Stimulated activated CD4-positive, alpha-beta T cell treated with anti-CD3 and anti-CD28 coated beads, Interleukin-2, amount 100 ng/mL, for 48 hours (primary cell): Measurements from ENCODE around the gene ACOX3.

Experiments
- DNase-seq, 2 donors: peaks; one replicate each; pipeline ENCODE4 v3.0.0-alpha.2; 2020

ACOX3 gene

DNA sequence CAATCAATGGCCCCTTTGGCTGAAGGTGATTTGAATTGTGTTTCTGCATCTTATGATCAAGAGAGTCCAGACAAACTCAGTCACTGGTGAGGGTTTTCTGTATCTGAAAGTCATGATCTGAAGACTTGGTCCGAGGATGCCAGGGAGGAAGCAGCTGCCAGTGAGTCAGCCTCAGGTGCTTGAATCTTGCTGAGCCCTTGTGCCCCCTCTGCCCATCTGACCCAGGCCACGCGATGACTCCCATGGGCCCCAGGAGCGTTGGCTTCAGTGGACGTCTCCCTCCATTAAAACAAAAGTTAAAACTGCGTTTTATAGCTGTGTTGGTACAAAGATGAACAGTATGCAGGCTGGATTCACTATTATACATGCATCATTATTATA, 109.0 kb downstream of the ACOX3 start:
- DNase-seq = no peak

DNA sequence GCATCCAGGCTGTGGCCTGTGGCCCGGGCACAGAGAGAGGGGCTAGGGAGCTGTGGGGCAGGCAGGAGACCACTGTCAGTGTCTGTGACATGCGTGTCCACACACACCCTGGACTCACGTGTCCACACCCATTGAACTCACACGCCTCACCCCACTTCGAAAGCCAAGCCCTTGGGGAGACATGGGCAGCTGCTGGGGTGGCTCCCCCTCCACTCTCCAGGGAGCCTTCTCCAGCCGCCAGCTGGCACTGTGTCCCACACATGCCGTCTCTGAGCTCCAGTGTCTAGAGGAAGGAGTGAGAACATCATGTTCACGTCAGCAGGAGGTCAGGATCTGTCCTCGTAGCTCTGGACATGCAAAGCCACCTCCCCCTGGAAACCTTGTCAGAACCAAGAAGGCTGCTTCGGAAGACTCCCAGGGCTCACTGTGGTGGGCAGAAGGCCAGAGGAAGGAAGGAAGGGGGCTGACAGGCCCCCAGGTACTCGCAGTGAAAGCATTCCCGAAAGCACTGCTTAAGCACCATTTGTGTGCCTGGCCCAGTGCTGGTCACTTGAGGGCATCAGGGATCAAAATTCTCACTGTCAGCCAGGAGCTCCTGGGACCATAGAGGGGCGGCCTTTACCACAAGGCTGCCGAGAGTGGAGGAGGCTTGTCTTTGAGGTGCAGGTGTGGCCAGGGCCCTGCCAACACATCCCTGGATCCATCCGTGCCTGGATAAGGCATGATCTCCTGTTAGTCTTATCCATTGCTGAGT, 109.5 kb downstream of the ACOX3 start:
- no peak for DNase-seq

DNA sequence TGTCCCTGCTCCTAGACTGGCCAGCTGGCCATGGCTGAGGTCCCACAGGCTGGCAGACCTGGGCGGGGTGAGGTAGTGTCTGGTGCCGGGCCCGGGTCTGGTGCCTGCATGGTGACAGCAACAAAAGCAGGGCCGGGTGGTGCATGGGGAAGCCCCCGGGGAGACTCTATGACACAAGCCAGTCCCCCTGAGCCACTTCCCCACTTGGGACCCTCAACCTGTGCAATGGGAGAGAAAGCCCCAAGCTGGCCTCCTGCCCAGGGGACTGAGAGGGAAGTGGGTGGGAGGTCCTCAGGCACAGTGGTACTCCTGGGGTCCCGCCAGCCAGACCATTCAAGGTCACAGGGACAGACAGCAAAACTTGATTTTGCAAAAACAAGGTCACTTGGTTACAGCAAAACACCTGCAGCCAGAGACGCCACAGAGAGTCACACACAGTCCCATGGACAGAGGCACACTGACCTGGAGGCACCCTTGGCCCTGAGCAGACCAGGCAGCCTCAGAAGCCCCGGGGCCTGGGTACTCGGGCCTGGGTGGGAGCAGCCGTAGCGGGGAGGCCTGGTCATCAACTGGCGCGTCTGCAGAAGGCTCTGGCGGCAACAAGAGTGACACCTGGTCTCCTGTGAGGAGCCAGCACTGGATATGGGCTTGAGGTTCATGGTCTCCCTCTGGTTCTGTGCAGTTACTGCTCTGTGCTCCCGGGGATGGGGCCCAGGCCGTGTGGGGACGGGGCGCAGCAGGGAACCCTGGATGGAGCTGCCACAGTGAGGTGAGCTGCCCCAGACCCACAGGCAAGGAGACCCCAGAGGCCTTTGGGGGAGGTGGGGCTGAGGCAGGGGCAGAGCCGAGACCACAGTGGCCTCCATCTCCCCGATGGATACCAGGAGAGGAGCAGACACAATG, 110.4 kb downstream of the ACOX3 start:
- no peak for DNase-seq

DNA sequence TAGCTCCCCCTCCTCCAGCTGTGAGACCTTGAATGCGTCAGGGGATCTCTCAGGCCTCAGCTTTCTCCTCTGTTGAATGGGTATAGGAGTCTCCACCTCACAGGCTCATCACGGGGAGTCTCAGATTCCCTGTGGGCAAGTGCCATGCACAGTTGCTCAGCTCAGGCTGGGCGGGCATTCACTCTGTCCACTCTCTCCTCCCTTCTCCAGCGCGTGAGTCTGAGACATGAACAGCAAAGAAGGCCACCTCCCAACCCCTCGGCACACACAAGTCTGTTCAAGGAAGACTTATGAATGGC, 111.0 kb downstream of the ACOX3 start:
- no peak for DNase-seq

DNA sequence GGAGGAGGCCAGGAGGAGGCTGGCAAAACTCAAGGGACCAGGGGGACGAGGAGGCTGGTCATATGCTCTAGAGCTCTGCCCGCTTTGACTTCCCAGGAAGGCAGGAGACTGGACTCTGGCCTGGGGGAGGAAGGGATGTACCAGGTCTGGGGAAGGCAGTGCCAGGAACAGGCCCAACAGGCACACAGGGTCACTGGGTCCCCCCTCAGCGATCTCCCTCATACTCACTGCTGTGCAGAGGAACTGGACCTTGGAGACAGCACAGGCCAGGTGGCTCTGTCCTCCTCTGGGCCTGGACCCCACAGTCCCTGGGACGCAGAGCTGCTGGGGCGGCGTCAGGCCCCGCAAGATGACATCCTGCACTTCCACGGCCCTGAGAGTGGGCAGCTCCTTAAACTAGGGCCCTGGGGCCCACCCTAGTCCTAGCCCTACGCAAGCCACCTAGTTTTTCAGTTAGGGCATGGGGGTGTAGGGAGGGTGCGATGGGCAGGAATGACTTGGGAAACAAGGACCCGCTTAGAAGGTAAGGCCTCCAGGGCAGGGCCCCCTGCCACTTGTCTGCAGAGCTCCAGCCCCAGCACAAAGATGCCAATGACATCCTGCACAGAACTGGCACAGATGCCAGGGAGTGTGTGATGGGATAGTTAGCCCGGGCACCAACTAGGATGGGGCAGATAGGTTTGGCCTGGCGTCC, 111.5 kb downstream of the ACOX3 start:
- no peak for DNase-seq

DNA sequence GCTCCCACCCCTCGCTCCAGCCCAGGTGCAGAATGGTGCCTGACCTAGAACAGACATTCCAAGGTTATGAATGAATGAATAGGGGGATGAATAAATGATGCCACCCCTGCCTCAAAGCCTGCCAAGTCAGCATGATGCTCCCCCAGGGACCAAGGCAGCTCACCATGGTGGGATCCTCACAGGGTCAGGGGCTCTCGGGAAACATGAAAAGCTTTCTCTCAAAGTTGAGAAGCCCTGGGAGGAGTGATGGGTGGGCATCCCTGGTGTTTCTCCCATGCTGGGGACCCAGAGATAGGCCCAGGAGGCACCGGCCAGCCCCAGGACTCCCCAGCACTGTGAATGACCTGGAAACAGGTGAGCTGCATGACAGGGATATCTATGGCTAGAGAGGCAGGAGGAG, 112.1 kb downstream of the ACOX3 start:
- DNase-seq = no peak

DNA sequence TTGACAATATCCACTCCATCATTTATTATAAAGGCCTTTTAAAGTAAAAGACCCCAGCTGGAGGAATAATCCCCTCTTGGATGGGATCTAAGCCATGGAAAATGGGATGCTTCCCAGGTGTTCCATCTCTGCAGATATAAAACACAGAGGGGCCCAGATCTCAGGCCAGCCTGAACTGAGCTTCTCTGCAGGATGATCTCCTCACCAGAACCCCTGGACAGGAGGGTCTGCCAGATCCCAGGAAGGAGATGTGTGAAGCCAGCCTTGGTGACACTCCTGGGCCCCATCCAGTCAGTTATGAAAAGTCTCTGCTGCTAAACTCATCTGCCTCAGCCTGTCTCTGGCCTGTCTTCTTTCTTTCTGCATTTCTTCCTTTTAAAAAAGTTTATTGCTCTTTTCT, 114.3 kb downstream of the ACOX3 start:
- no peak for DNase-seq

DNA sequence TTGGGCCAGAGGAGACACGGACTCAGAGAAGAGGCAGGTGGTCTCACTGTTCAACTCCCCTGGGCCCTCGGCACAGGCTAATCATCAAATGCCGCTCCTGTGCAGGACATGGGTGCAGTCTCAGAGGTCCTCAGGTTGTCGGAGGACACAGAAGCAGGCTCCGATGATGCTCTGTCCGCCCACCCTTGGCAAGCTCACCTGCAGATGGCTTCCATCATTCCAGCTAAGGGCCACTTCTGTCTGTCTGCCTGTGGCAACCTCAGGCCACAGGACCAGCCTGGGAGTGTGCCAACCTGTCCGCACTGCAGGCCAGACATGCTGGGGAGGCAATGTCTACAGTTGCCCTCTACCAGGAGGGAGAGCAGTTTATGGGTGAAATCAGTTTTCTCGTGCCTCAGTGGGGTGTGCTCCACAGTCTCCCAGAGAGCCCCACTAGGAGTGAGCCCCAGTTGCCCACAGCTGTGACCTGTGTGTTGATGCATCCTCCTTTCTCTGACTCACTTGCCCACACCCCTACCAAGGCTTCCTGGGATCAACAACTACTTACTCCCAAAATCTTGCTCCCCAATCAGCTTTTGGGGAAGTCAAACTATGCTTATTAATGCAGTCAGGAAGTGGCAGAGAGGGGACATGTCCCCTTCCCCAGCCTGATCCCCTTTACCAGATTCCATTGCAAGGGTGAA, 115.1 kb downstream of the ACOX3 start:
- no peak for DNase-seq

DNA sequence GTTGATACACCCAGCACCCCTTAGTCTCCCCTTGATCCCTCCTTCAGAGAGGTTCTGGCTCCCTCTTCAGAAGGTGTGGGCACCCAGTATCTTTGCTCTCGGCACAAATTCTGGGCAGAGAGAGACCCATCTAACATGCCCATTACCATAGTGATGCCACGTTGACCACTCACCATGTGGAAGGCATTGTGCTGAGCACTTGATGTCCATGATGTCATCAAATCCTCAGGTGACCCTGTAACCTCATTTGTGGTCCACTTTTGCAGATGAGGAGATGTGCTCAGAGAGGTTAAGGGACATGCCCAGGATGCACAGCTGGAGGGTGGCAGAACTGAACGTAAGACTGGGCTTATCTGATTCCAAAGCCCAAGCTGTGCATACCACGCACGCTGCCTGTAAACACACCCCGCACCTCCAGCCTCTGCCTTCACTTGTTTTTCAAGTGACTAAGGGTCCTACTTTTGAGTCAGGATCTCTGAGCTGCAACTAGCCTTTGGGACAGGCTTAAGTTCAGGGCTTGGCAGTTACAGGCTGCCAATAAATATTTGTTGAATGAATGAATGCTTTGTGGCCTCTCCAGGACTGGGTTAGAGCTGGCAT, 115.8 kb downstream of the ACOX3 start:
- no peak for DNase-seq

DNA sequence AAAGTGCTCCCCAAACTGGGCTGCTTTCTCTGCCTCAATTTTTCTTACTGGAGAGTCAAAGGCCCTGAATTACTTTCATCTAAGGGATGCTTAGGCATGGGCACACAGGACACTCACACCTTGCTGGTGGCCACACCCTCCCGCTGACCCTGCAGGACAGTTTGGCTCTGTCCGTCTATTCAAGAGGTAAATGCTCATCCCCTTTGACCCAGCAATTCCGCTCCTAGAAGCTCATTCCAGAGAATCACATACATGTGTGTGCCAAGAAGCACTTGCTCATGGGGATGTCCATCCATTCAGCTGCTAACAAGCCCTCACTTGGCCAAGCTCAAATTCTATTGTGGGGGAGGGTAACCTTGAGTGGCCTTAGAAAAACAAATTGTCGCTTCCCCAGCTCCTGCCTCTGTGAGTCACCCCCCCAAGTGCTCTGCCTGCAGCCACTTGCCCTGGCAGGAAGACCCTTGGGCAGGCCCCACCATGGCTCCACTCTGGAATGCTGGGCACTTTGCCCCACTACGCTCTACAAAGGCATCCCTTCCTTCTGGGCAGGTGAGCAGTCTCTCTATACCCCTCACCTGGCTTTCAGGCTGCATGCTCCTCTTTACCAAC, 116.5 kb downstream of the ACOX3 start:
- DNase-seq = no peak

DNA sequence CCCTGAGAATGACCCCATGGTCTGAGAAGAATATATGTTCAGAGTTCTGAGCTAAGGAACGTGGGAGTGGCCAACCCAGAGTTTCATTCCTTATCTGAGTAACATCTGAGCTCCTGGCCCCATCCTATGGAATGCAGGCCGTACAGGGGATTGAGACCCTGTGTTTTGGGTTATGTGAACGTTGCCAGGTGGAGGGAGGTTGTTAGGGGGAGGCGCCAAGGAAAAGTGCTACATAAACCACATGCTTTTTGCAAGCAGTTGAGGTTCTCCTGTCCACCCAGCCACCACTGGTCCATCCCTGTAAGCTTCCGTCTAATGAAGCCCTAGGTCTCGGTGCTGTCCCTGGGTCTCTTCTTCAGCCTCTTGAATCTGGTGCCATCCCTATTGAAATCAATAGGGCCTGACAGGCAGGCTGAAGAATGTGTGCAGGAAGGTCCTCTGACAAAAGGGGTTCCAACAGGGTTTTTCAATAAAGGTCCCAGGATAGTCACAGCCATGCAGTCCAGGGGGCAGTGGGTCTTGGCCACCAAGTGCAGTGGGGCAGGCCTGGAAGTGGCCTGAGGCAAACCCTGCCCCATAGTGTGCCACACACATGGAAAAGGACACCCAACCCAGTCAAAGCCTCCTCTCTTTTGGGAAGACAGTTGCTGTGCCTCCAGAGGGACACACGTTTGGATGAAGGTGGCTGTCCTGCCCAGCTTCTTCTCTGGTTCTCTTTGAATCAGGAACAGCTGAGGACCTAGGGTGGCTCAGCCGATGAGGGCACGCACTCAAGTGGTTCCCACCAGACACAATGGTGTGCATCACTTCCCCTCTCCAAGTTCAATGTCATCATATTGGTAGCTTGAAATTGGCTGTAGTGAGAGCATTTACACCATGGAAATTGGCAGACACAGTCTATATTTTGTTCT, 117.5 kb downstream of the ACOX3 start:
- no peak for DNase-seq

DNA sequence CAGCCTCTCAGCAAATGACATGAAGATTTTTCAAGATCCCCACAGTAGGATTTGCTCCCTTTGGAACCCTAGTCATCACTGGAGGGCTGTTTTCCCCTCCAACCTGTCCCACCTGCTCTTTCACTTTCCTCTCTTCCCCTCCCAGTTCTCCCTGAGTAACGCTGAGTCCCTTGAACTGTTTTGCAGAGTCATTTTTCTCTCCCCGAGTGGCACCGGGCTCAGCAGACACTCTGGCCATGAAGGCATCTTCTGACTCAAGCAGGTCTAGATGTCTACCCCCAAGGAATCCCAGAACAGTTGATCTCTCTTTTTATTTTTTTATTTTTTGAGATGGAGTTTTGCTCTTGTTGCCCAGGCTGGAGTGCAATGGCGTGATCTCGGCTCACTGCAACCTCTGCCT, 118.8 kb downstream of the ACOX3 start:
- DNase-seq = no peak

DNA sequence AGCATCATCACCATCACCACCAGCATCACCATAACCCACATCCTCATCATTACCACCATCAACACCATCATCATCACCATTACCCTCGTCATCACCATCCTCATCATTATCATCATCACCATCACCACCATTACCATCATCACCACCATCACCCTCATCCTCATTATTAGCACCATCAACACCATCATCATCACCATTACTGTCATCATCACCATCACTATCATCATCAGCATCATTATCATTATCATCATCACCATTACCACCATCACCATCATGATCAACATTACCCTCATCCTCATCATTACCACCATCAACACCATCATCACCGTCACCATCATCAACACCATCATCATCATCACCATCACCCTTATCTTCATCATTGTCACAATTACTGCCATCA, 119.3 kb downstream of the ACOX3 start:
- DNase-seq = no peak

DNA sequence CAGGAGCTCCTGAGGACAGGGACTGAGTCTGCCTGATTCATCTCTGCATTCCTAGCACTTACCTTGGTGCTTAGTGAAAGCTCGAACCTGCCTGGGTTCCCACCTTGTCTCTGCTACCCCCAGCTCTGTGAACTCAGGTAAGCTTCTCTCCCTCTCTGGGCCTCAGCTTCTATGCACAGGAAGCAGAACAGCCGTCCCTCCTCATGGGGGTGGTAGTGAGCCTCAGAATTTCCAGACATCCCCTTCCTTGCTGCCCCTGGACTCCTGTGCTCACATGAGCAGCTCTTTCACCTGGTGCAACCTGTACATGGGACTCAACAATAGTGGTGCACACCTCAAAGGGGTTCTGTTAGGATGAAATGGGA, 120.2 kb downstream of the ACOX3 start:
- no peak for DNase-seq

DNA sequence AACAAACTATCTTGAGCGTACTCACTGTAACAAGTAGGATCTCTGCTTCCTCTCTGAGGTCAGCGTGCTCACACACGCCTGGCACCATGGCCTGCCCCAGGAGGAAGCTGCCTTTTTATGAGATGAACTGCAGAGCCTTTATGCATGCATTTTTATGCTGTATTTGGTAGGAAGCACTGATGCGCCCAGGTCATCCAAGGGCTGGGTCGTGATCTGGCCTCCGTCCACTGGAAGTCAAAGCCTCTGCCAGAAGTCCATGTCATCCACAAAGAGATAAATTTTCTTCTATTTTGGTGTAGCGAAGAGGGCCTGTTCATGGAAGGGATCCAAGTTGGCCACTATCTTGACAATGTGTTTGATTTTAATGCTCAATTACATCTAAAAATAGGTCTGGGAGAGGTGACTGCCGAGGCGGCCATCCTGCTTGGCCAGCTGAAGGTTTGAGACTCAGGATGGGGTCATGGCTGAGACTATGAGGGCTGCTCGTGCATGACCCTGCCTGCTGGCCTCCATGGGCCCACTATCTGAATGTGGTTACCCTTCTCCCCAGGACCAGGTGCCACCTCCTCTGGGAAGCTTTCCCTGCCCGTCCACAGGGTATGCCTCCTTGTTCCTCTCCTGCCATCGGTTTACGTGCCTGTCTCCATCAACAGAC, 120.7 kb downstream of the ACOX3 start:
- DNase-seq = no peak

DNA sequence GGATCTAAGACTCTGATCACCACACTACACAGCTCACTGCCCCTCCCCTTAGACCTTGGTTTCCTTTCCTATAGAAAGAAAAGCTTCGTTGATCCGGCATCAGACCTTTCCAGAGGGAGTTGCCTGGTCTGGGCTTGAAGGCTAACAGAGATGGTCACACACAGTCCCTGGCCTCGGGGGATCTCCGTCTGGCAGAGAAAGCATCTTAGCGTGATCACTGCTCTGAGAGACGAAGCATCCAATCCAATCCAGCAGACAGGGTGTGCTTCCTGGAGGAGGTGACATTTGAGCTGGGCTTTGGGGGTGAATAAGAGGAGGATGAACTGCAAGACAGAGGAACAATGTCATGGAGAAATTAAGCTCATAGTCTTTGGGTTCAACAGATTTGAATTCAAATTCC, 121.5 kb downstream of the ACOX3 start:
- no peak for DNase-seq

DNA sequence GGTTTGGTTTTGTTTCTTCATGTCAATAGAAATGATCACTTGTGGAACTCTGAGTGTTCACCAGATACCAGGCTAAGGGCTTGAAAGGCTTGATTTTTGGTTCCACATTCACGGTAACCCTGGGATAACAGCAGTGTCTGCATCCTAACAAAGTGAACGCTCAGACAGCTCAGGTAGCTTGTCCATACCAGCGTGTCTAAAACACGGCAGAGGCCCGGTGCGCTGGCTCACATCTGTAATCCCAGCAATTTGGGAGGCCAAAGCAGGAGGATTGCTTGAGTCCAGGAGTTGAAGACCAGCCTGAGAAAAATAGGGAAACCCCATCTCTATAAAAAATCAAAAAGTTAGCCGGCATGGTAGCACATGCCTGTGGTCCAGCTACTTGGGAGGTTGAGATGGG, 122.0 kb downstream of the ACOX3 start:
- DNase-seq = no peak

DNA sequence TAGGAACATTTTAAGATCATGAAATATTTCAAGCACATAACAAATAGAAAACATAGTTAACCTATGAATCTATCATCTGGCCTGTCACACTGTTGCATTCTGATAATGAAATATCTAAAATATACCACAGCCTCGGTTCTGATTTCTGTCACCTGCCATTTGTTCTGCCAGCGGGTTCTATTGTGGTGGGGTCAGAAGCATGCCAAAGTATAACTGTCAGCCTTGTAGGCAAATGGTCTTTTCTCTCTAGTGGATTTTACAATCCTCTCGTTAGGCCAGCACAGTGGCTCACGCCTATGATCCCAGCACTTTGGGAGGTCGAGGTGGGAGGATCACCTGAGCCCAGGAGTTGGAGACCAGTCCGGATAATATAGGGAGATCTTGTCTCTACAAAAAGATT, 123.0 kb downstream of the ACOX3 start:
- DNase-seq = no peak

DNA sequence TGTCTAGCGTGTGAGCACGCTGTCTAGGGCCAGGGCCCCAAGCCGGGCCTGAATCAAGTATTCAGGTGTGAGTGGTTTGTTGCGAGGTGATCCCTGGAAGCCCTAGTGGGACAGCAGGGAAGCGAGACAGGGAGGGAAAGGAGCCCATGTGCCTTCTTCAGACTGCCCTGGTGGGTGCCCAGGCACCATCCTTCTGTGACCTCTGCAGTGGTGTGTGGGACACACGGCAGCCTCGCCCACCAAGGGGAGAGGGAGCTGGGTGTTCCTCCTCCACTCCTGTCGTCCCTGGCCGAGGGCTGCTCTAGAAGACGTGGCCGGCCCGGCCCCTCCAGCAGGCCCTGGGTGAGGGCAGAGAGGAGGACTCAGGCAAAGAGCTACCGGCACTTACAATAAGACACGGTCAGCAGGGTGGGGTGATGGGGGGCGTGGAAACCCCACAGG, 123.6 kb downstream of the ACOX3 start:
- DNase-seq = no peak
